DND-41 (cell line): Measurements from ENCODE around the gene TMEM208.

ENCODE experiments used
- ATAC-seq: fragments of 200-7000 bp; cut with Tn5 transposase; 3 replicates; pipeline ENCODE4 v1.9.1; 2021; ENCODE audit warnings: low read depth; ENCODE audit not compliant: insufficient read depth
- DNase-seq: peaks from one replicate; pipeline ENCODE4 v3.0.0-alpha.2; 2020
- H2AFZ ChIP-seq: 2 replicates; pipeline ENCODE4 v1.6.0; 2012; ENCODE audit warnings: low read depth, low read length
- H3K27ac ChIP-seq: 2 replicates; pipeline ENCODE4 v1.5.1; 2012; ENCODE audit warnings: low read length, inconsistent platforms
- H3K27me3 ChIP-seq: fragments of 200-600 bp; sonication (generic); 2 replicates; pipeline ENCODE4 v1.6.0; 2012; ENCODE audit warnings: low read length, mild to moderate bottlenecking, inconsistent platforms; ENCODE audit not compliant: insufficient read depth, poor library complexity
- H3K36me3 ChIP-seq: 2 replicates; pipeline ENCODE4 v1.5.1; 2012; ENCODE audit warnings: low read length, inconsistent platforms; ENCODE audit not compliant: insufficient read depth
- H3K4me1 ChIP-seq: 2 replicates; pipeline ENCODE4 v1.5.1; 2012; ENCODE audit warnings: mild to moderate bottlenecking, low read length; ENCODE audit not compliant: insufficient read depth
- H3K4me2 ChIP-seq: 2 replicates; pipeline ENCODE4 v1.6.0; 2012; ENCODE audit warnings: mild to moderate bottlenecking, moderate library complexity, low read length, inconsistent platforms; ENCODE audit not compliant: insufficient read depth
- H3K4me3 ChIP-seq, 2 experiments: fragments of 200-600 bp in 1 of 2; shearing (Covaris generic) in 1 of 2; 2 replicates each; pipeline ENCODE4 v1.5.1; 2012 to 2016; ENCODE audit warnings: inconsistent platforms in 2 of 2, low read length in 2 of 2, mild to moderate bottlenecking in 2 of 2, low read depth in 1 of 2, moderate library complexity in 1 of 2
- H3K79me2 ChIP-seq: 2 replicates; pipeline ENCODE4 v1.6.0; 2012; ENCODE audit warnings: low read length, inconsistent platforms; ENCODE audit not compliant: insufficient read depth
- H3K9ac ChIP-seq: 2 replicates; pipeline ENCODE4 v1.6.0; 2012; ENCODE audit warnings: low read depth, mild to moderate bottlenecking, inconsistent platforms, low read length, moderate library complexity
- H3K9me3 ChIP-seq: 2 replicates; pipeline ENCODE4 v1.5.1; 2012; ENCODE audit warnings: low read length, moderate library complexity, mild to moderate bottlenecking, inconsistent platforms; ENCODE audit not compliant: insufficient read depth, severe bottlenecking
- H4K20me1 ChIP-seq: 2 replicates; pipeline ENCODE4 v1.6.0; 2012; ENCODE audit warnings: low read length; ENCODE audit not compliant: insufficient read depth
- EZH2 ChIP-seq: IDR thresholded peaks from 3 replicates; pipeline ENCODE4 v1.6.1; 2012; ENCODE audit warnings: borderline replicate concordance, low read depth, mild to moderate bottlenecking, moderate library complexity, low read length, inconsistent platforms; ENCODE audit not compliant: severe bottlenecking
- TF ChIP-seq, protein P1 (sequence below): IDR thresholded peaks from 2 replicates; pipeline ENCODE4 v1.5.1; 2012; ENCODE audit warnings: borderline replicate concordance, low read length, moderate library complexity, mild to moderate bottlenecking; ENCODE audit not compliant: poor library complexity, severe bottlenecking; ENCODE audit errors: extremely low read depth

The TMEM208 gene

DNA sequence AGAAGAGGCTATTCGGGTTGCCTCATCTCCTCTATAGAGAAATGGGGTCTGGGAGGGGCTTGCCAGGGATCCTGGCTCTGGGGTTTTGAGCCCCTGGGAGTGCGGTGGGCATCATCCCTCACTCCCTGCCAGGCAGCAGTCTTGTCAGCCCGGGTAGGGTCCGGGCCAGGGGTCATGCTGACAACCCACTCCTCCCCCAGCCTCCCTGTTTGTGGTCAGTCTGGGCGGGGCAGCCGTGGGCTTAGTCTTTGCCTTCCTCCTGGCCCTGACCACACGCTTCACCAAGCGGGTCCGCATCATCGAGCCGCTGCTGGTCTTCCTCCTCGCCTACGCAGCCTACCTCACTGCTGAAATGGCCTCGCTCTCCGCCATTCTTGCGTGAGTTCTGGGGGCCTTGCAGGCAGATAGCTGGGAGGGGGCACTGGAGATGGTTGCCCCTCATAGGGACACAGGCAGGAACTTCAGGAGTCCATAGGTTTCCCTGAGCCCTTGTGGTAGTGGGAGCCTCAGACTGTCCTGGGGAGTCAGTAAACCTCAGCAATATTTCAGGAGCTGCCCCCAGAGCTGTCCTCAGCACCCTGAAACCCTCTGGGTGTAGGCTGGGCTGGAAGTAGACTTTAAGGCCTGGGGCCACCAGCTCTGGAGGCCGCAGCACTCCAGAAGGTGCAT lies 28.8 kb downstream of the TMEM208 start:
- no peak overlapping the region for H3K27ac ChIP-seq
- DNase-seq (no peak), ATAC-seq (no peak)
- no peaks in the 10 kb centered on the region for H3K79me2 ChIP-seq
- no peaks in the 10 kb centered on the region for H3K36me3 ChIP-seq
- peaks cover under 1% of the 10 kb centered on the region for H3K27me3 ChIP-seq
- TF ChIP-seq EZH2 = no peak
- TF ChIP-seq, protein P1, sequence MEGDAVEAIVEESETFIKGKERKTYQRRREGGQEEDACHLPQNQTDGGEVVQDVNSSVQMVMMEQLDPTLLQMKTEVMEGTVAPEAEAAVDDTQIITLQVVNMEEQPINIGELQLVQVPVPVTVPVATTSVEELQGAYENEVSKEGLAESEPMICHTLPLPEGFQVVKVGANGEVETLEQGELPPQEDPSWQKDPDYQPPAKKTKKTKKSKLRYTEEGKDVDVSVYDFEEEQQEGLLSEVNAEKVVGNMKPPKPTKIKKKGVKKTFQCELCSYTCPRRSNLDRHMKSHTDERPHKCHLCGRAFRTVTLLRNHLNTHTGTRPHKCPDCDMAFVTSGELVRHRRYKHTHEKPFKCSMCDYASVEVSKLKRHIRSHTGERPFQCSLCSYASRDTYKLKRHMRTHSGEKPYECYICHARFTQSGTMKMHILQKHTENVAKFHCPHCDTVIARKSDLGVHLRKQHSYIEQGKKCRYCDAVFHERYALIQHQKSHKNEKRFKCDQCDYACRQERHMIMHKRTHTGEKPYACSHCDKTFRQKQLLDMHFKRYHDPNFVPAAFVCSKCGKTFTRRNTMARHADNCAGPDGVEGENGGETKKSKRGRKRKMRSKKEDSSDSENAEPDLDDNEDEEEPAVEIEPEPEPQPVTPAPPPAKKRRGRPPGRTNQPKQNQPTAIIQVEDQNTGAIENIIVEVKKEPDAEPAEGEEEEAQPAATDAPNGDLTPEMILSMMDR = no peak
- no peak overlapping the region for H3K9ac ChIP-seq
- H2AFZ ChIP-seq = no peak overlapping the region
- no peaks in the 10 kb centered on the region for H4K20me1 ChIP-seq
- no peak overlapping the region for H3K4me2 ChIP-seq
- no peaks in the 10 kb centered on the region for H3K9me3 ChIP-seq
- no peak overlapping the region for H3K4me3 ChIP-seq
- H3K4me1 ChIP-seq = no peaks in the 10 kb centered on the region

DNA sequence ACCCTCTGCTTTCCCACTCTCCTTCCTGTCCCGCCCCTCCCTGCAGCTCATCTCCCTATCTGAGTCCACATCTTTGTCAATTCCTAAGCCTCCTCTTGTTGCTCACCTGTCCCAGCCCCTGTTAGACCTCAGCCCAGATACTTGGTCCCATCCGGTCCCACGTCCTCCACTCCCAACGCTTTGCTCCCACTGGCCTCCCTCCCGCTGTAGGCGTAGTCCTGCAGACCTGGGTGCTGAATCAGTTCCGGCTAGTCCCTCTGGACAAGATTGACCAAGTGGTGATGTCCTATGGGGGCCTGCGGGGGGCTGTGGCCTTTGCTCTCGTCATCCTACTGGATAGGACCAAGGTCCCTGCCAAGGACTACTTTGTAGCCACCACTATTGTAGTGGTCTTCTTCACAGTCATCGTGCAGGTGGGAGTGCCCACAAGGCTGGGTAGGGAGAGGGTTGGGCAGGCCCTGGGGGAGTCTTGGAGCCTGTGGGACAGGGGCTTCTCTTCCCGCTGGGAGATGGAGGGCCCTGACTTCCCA lies 29.8 kb downstream of the TMEM208 start:
- no peak for ATAC-seq
- no peak overlapping the region for H3K4me3 ChIP-seq
- H4K20me1 ChIP-seq = no peaks in the 10 kb centered on the region
- no peak for TF ChIP-seq EZH2
- H2AFZ ChIP-seq = no peak overlapping the region
- no peaks in the 10 kb centered on the region for H3K9me3 ChIP-seq
- H3K4me2 ChIP-seq = no peak overlapping the region
- DNase-seq = no peak
- no peak overlapping the region for H3K9ac ChIP-seq
- H3K27ac ChIP-seq = no peak overlapping the region
- no peaks in the 10 kb centered on the region for H3K36me3 ChIP-seq
- no peaks in the 10 kb centered on the region for H3K4me1 ChIP-seq
- no peaks in the 10 kb centered on the region for H3K79me2 ChIP-seq
- peaks cover 4% of the 10 kb centered on the region for H3K27me3 ChIP-seq

DNA sequence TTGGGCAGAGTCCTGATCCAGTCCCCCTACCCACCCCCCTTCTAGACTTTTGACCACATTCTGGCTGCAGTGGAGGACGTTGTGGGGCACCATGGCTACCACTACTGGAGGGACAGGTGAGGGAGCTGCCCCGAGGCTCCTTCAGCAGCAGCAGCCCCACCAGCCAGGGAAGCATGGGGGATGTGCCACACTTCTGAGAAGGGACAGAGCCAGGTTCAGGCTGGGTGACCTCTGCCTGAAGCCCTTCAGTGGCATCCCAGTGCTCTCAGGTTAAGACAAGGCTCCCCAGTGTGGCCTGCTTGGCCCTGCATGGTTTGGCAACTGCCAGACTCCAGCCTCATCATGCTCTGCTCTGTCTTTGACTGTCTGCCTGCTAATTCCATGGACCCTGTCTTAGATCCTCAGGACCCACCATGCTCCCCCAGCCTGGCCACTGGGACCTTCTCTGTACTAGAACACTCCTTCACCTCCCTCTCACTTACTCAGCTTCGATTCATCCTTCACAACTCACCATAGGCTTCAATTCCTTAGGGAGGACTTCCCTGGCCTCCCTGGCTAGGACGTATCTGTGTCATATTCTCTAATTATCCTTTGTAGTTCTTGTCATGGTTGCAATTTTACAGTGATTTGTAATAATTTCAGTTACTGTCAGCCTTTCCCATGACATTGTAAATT lies 30.7 kb downstream of the TMEM208 start:
- Histone ChIP-seq H4K20me1 (no peaks in the 10 kb centered on the region), H2AFZ (no peak overlapping the region), H3K36me3 (no peaks in the 10 kb centered on the region), H3K27ac (no peak overlapping the region), H3K4me1 (no peaks in the 10 kb centered on the region), H3K9ac (no peak overlapping the region), H3K79me2 (no peaks in the 10 kb centered on the region), H3K4me3 (no peak overlapping the region), H3K4me2 (no peak overlapping the region), H3K27me3 (peaks cover 7% of the 10 kb centered on the region), H3K9me3 (no peaks in the 10 kb centered on the region)
- TF ChIP-seq, protein P1 = no peak
- no peak for TF ChIP-seq EZH2
- no peak for DNase-seq
- no peak for ATAC-seq

DNA sequence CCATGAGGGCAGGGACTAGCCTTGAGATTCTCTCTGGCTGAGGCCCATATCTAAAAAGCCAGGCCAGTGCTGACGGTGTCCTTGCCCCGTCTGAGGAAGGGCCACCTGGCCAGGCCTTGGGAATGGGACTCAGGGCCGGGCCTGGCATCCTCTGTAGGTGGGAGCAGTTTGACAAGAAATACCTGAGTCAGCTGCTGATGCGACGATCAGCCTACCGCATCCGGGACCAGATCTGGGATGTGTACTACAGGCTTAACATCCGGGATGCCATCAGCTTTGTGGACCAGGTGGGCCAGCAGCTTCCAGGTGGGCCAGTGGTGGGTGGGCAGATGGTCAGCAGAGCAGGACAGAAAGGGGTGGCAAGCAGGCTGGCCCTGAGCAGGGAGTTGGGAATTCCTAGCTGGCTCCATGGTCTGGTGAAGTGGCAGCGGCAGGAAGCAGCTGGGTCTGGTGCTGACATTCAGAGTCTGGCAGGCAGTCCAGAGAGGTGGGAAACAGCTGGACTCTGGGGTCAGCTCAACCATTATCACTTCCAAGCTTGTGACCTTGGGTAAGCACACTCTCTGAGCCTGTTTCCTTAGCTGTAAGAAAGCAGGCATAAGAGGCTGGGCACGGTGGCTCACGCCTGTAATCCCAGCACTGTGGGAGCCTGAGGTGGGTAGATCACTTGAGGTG lies 31.4 kb downstream of the TMEM208 start:
- no peak overlapping the region for H3K4me2 ChIP-seq
- ATAC-seq = no peak

More for the DNA sequence above, 31.4 kb downstream of the TMEM208 start:
- Histone ChIP-seq H3K27me3 (peaks cover 12% of the 10 kb centered on the region), H3K36me3 (no peaks in the 10 kb centered on the region), H3K4me3 (no peak overlapping the region), H3K79me2 (no peaks in the 10 kb centered on the region), H3K4me1 (no peaks in the 10 kb centered on the region), H3K9me3 (no peaks in the 10 kb centered on the region), H2AFZ (no peak overlapping the region), H3K9ac (no peak overlapping the region), H3K27ac (no peak overlapping the region), H4K20me1 (no peaks in the 10 kb centered on the region)
- TF ChIP-seq, protein P1 = no peak
- no peak for TF ChIP-seq EZH2
- DNase-seq = no peak
